Kidney (tissue), 14 donors: ENCODE measurements around the gene TNRC6C. TPM values are rescaled to one million over a fixed set of nuclear protein-coding genes. Genes with fewer than 3 reads are reported as not detected.

Source experiments
- DNase-seq, 5 donors: peaks; one replicate each; pipeline ENCODE4 v3.0.0-alpha.2; 2013 to 2020
- FAIRE-seq: peaks from 2 replicates; lab custom pipeline; 2012; peaks lifted over from hg19 to GRCh38; lab: Jason Lieb, UNC
- H3K27ac ChIP-seq, 2 donors: one replicate each; pipeline ENCODE4 v1.7.0; 2013; ENCODE audit warnings: low read depth in 2 of 2, low read length in 2 of 2, inconsistent platforms in 1 of 2
- H3K27me3 ChIP-seq: one replicate; pipeline ENCODE4 v1.7.1; 2013; ENCODE audit warnings: low read length, inconsistent platforms; ENCODE audit not compliant: control insufficient read depth, insufficient read depth
- H3K36me3 ChIP-seq, 3 donors: one replicate each; pipeline versions ENCODE4 v1.7.0 to v1.7.1; 2013; ENCODE audit warnings: low read length in 3 of 3, control low read depth in 1 of 3, inconsistent platforms in 1 of 3; ENCODE audit not compliant: insufficient read depth in 3 of 3, control insufficient read depth in 2 of 3
- H3K4me1 ChIP-seq, 3 donors: one replicate each; pipeline versions ENCODE4 v1.7.0 to v1.7.1; 2013; ENCODE audit warnings: low read length in 3 of 3, inconsistent platforms in 1 of 3, low read depth in 1 of 3; ENCODE audit not compliant: control insufficient read depth in 2 of 3, insufficient read depth in 2 of 3
- H3K4me3 ChIP-seq, 3 donors: one replicate each; pipeline versions ENCODE4 v1.7.0 to v1.8.1; 2013; ENCODE audit warnings: low read length in 3 of 3, control low read depth in 1 of 3, inconsistent platforms in 1 of 3
- H3K9ac ChIP-seq, 3 donors: one replicate each; pipeline versions ENCODE4 v1.7.0 to v1.7.1; 2013; ENCODE audit warnings: low read length in 3 of 3, control low read depth in 1 of 3, inconsistent platforms in 1 of 3
- H3K9me3 ChIP-seq, 3 donors: one replicate each; pipeline versions ENCODE4 v1.7.0 to v1.7.1; 2013; ENCODE audit warnings: low read length in 3 of 3, control low read depth in 1 of 3, inconsistent platforms in 1 of 3; ENCODE audit not compliant: control insufficient read depth in 2 of 3, insufficient read depth in 1 of 3
- intact Hi-C: fragments of 100-400 bp; cut with DNase I; formaldehyde crosslinking; loops from one replicate; pipeline ENCODE4 v1.11.1; 2022
- polyA plus RNA-seq: library from polyadenylated mRNA; stranded (reverse); fragments of 350-450 nt; fragmentation: Illumina TruSeq; extraction: RNeasy Lipid Tissue Mini Kit (QIAGEN cat#74804); gene quantifications from one replicate; pipeline ENCODE4 v1.2.3, GENCODE V29; 2014; ENCODE audit warnings: low read depth, low replicate concordance; ENCODE audit not compliant: insufficient read depth
- total RNA-seq: library from RNA; stranded (reverse); fragmentation: NEBNext Ultra II Directional; extraction: Animal tissue kit (Norgen Biotek cat#: 25700); gene quantifications from one replicate; pipeline ENCODE4 v1.2.1, GENCODE V29; 2021
- TF ChIP-seq, protein P1 (sequence below): IDR thresholded peaks from 3 replicates; pipeline ENCODE4 v1.5.1; 2012; ENCODE audit warnings: mild to moderate bottlenecking, moderate library complexity, borderline replicate concordance; ENCODE audit not compliant: insufficient read depth; ENCODE audit errors: extremely low read depth
- donor health status: control.
- donor health status: control.
- donor health status: control.
- donor health status: control.
- donor health status: control.
- donor health status: DM: yes; HTN: yes; CAD: no.
- donor health status: Normal renal cell carcinoma (clear cell type).

Gene TNRC6C
- total and polyA plus RNA-seq, 2 donors from 2014 or later: 1.9 to 29.4 TPM

DNA sequence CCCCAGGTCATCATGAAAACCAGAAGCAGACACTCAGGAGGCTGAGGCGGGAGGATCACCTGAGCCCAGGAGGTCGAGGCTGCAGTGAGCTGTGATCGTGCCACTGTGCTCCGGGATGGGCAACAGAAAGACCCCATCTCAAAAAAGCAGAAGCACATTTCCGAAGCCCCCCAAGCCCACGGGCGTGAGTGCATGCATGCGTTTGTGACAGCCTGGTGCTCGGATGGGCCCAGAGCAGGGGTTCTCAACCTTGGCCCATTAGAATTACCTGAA lies 150.9 kb downstream of the TNRC6C start:
- Histone ChIP-seq H3K4me1 (peaks cover 0 to 5% (median 0%) of the 10 kb centered on the region in 3 donors), H3K9me3 (no peaks in the 10 kb centered on the region), H3K36me3 (peaks cover 0 to 8% (median 0%) of the 10 kb centered on the region in 3 donors), H3K27ac (no peak overlapping the region), H3K9ac (no peak overlapping the region), H3K4me3 (no peak overlapping the region), H3K27me3 (no peaks in the 10 kb centered on the region)
- FAIRE-seq (no peak), DNase-seq (peak in 1 of 5 donors; percentile 54)
- TF ChIP-seq, protein P1, sequence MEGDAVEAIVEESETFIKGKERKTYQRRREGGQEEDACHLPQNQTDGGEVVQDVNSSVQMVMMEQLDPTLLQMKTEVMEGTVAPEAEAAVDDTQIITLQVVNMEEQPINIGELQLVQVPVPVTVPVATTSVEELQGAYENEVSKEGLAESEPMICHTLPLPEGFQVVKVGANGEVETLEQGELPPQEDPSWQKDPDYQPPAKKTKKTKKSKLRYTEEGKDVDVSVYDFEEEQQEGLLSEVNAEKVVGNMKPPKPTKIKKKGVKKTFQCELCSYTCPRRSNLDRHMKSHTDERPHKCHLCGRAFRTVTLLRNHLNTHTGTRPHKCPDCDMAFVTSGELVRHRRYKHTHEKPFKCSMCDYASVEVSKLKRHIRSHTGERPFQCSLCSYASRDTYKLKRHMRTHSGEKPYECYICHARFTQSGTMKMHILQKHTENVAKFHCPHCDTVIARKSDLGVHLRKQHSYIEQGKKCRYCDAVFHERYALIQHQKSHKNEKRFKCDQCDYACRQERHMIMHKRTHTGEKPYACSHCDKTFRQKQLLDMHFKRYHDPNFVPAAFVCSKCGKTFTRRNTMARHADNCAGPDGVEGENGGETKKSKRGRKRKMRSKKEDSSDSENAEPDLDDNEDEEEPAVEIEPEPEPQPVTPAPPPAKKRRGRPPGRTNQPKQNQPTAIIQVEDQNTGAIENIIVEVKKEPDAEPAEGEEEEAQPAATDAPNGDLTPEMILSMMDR: no peak
- intact Hi-C loops: no loop called here

DNA sequence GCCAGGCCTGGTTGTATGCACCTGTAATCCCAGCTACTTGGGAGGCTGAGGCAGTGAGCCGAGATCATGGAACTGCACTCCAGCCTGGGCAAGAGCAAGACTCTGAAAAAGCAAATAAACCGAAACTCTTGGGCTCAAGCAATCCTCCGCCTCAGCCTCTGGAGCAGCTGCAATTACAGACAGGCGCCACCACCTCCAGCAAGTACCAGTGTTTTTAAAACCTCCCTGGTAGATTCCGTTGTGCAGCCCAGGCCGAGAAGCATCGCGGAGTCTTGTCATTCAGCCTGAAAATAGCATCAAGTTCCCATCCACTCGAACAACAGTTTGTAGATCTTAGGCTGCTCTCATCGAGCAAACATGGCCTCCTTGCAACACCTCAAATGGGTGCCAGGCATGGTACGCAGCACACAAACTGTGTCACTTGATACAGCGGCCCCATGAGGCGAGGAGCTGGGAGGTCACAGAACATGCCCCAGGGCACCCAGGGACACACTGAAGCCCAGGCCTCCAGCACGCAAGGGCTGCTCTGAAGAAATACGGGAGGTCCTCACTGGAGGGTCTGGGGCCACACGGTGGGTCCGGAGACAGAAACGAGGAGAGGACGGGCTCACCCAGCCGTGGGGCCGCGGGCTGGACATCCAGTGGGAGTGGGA lies 152.0 kb downstream of the TNRC6C start:
- intact Hi-C loops: loop anchor here (10.0 kb wide), 2 partner anchors 64 to 134 kb away; no protein-coding TSS in a partner anchor
- Histone ChIP-seq H3K36me3 (peaks cover 0 to 5% (median 0%) of the 10 kb centered on the region in 3 donors), H3K4me1 (peaks cover 0 to 5% (median 0%) of the 10 kb centered on the region in 3 donors), H3K9me3 (no peaks in the 10 kb centered on the region), H3K4me3 (no peak overlapping the region), H3K9ac (no peak overlapping the region), H3K27ac (no peak overlapping the region), H3K27me3 (no peaks in the 10 kb centered on the region)
- TF ChIP-seq, protein P1: no peak
- peak in 3 of 5 donors; percentile 24 to 55 (median 34) for DNase-seq
- FAIRE-seq: no peak

DNA sequence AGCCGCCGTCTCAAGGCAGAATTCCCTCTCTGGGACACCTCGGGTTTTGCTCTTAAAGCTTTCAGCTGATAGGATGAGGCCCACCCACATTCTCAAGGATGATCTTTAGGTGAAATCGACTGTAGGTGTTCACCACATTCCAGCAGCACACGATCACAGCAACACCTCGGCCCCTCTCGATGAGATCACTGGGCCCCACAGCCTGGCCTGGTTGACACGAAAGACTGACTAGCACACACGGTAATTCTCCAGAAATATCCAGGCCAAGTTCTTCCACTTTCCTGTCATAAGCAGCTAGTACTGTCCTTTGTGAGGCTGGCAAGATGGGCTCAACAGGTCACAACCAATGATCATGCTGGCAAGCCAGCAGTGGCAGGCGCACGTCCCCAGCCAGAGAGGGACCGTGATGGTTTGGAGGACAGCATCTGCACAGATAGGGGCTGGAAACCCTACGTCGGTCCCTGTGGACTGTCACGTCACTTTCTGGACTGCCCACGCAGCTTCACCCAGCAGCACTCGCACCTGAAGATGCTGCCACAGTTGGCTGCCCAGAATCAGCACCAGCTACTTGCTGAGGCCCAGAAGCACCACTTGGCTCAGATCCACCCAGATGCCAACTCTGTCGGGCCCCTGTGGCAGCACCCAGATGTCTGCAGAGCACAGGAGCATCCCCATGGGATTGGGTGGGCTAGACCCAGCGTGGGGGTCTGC lies 152.7 kb downstream of the TNRC6C start:
- Histone ChIP-seq H3K9me3 (no peaks in the 10 kb centered on the region), H3K27me3 (no peaks in the 10 kb centered on the region), H3K4me3 (no peak overlapping the region), H3K36me3 (peaks cover 0 to 3% (median 0%) of the 10 kb centered on the region in 3 donors), H3K9ac (no peak overlapping the region), H3K4me1 (peaks cover 0 to 5% (median 0%) of the 10 kb centered on the region in 3 donors), H3K27ac (no peak overlapping the region)
- TF ChIP-seq, protein P1: no peak
- DNase-seq: peak in 1 of 5 donors; percentile 64
- intact Hi-C loops: loop anchor here (10.0 kb wide), 2 partner anchors 64 to 134 kb away; no protein-coding TSS in a partner anchor
- FAIRE-seq: no peak
